IPS-18a (cell line): ENCODE data around the gene RANBP9.

Source experiments
- H3K27ac ChIP-seq: one replicate; pipeline ENCODE4 v1.5.1; 2013; ENCODE audit warnings: low read length
- H3K27me3 ChIP-seq: one replicate; pipeline ENCODE4 v1.6.1; 2013; ENCODE audit warnings: mild to moderate bottlenecking, low read length; ENCODE audit not compliant: control insufficient read depth, insufficient read depth
- H3K36me3 ChIP-seq: one replicate; pipeline ENCODE4 v1.6.1; 2013; ENCODE audit warnings: low read depth, low read length; ENCODE audit not compliant: control insufficient read depth
- H3K4me1 ChIP-seq: one replicate; pipeline ENCODE4 v1.6.1; 2013; ENCODE audit warnings: low read depth, low read length; ENCODE audit not compliant: control insufficient read depth
- H3K4me3 ChIP-seq: one replicate; pipeline ENCODE4 v1.5.1; 2013; ENCODE audit warnings: low read length
- H3K9ac ChIP-seq: one replicate; pipeline ENCODE4 v1.6.1; 2013; ENCODE audit warnings: mild to moderate bottlenecking, low read length, moderate library complexity
- H3K9me3 ChIP-seq: one replicate; pipeline ENCODE4 v1.6.1; 2013; ENCODE audit warnings: low read depth, low read length; ENCODE audit not compliant: control insufficient read depth

Gene RANBP9

GRCh38 chr6:13688692-13689196 is 22.9 kb downstream of the RANBP9 start:
- Histone ChIP-seq H3K27ac (no peak overlapping the region), H3K27me3 (no peaks in the 10 kb centered on the region), H3K36me3 (no peaks in the 10 kb centered on the region), H3K9ac (no peak overlapping the region), H3K4me3 (no peak overlapping the region), H3K4me1 (no peaks in the 10 kb centered on the region), H3K9me3 (no peaks in the 10 kb centered on the region)

GRCh38 chr6:13687917-13688351 is 23.7 kb downstream of the RANBP9 start:
- Histone ChIP-seq H3K9me3 (no peaks in the 10 kb centered on the region), H3K4me1 (no peaks in the 10 kb centered on the region), H3K4me3 (no peak overlapping the region), H3K27ac (no peak overlapping the region), H3K27me3 (no peaks in the 10 kb centered on the region), H3K9ac (no peak overlapping the region), H3K36me3 (no peaks in the 10 kb centered on the region)

- H3K36me3 ChIP-seq = no peaks in the 10 kb centered on the region
- H3K9ac ChIP-seq = no peak overlapping the region
- no peaks in the 10 kb centered on the region for H3K9me3 ChIP-seq
- H3K27ac ChIP-seq = no peak overlapping the region
- no peaks in the 10 kb centered on the region for H3K27me3 ChIP-seq
- no peaks in the 10 kb centered on the region for H3K4me1 ChIP-seq
- no peak overlapping the region for H3K4me3 ChIP-seq
Measured at GRCh38 chr6:13684855-13685254, 26.8 kb downstream of the RANBP9 start.

GRCh38 chr6:13683038-13683437 is 28.6 kb downstream of the RANBP9 start:
- no peaks in the 10 kb centered on the region for H3K27me3 ChIP-seq
- no peaks in the 10 kb centered on the region for H3K9me3 ChIP-seq
- H3K4me3 ChIP-seq = no peak overlapping the region
- no peak overlapping the region for H3K27ac ChIP-seq
- H3K4me1 ChIP-seq = no peaks in the 10 kb centered on the region
- no peaks in the 10 kb centered on the region for H3K36me3 ChIP-seq
- H3K9ac ChIP-seq = no peak overlapping the region

- no peak overlapping the region for H3K4me3 ChIP-seq
- H3K9ac ChIP-seq = no peak overlapping the region
- H3K27ac ChIP-seq = no peak overlapping the region
- H3K9me3 ChIP-seq = no peaks in the 10 kb centered on the region
- no peaks in the 10 kb centered on the region for H3K27me3 ChIP-seq
- no peaks in the 10 kb centered on the region for H3K4me1 ChIP-seq
- no peaks in the 10 kb centered on the region for H3K36me3 ChIP-seq
Measured at GRCh38 chr6:13682346-13682745, 29.3 kb downstream of the RANBP9 start.

- no peaks in the 10 kb centered on the region for H3K4me1 ChIP-seq
- H3K4me3 ChIP-seq = no peak overlapping the region
- no peak overlapping the region for H3K9ac ChIP-seq
- H3K9me3 ChIP-seq = no peaks in the 10 kb centered on the region
- no peaks in the 10 kb centered on the region for H3K27me3 ChIP-seq
- no peak overlapping the region for H3K27ac ChIP-seq
- no peaks in the 10 kb centered on the region for H3K36me3 ChIP-seq
Measured at GRCh38 chr6:13681305-13682061, 30.2 kb downstream of the RANBP9 start.

GRCh38 chr6:13680448-13680968 is 31.1 kb downstream of the RANBP9 start:
- no peaks in the 10 kb centered on the region for H3K4me1 ChIP-seq
- no peaks in the 10 kb centered on the region for H3K27me3 ChIP-seq
- H3K4me3 ChIP-seq = no peak overlapping the region
- H3K9ac ChIP-seq = no peak overlapping the region
- no peaks in the 10 kb centered on the region for H3K9me3 ChIP-seq
- H3K27ac ChIP-seq = no peak overlapping the region
- no peaks in the 10 kb centered on the region for H3K36me3 ChIP-seq

- H3K36me3 ChIP-seq = no peaks in the 10 kb centered on the region
- H3K27me3 ChIP-seq = no peaks in the 10 kb centered on the region
Measured at GRCh38 chr6:13679996-13680395, 31.6 kb downstream of the RANBP9 start.

GRCh38 chr6:13678255-13678983 is 33.2 kb downstream of the RANBP9 start:
- Histone ChIP-seq H3K27me3 (no peaks in the 10 kb centered on the region), H3K4me1 (no peaks in the 10 kb centered on the region), H3K36me3 (no peaks in the 10 kb centered on the region), H3K4me3 (no peak overlapping the region), H3K9ac (no peak overlapping the region), H3K27ac (no peak overlapping the region), H3K9me3 (no peaks in the 10 kb centered on the region)

More at GRCh38 chr6:13679996-13680395, 31.6 kb downstream of the RANBP9 start:
- Histone ChIP-seq H3K9me3 (no peaks in the 10 kb centered on the region), H3K4me1 (no peaks in the 10 kb centered on the region), H3K4me3 (no peak overlapping the region), H3K9ac (no peak overlapping the region), H3K27ac (no peak overlapping the region)

- Histone ChIP-seq H3K4me1 (no peaks in the 10 kb centered on the region), H3K27me3 (no peaks in the 10 kb centered on the region), H3K27ac (no peak overlapping the region), H3K9ac (no peak overlapping the region), H3K36me3 (no peaks in the 10 kb centered on the region), H3K4me3 (no peak overlapping the region), H3K9me3 (no peaks in the 10 kb centered on the region)
Measured at GRCh38 chr6:13677878-13678254, 33.8 kb downstream of the RANBP9 start.

GRCh38 chr6:13676551-13677156 is 35.0 kb downstream of the RANBP9 start:
- Histone ChIP-seq H3K9me3 (no peaks in the 10 kb centered on the region), H3K27ac (no peak overlapping the region), H3K4me3 (no peak overlapping the region), H3K4me1 (no peaks in the 10 kb centered on the region), H3K36me3 (no peaks in the 10 kb centered on the region), H3K9ac (no peak overlapping the region), H3K27me3 (no peaks in the 10 kb centered on the region)
